Brain microvascular endothelial cell (primary cell): ENCODE measurements around the gene TMEM238.
A peak's percentile ranks its signal among the peaks of the same experiment; 100 is the strongest.
"Not testable (repeated sequence)": the region's sequence is repeated elsewhere in the genome, so short reads cannot be mapped to it uniquely, and the experiment has no call there.

Source experiments
- DNase-seq: peaks from one replicate; pipeline ENCODE4 v3.0.0-alpha.2; 2020
- H3K27ac ChIP-seq: fragments of 250-450 bp; sonication (Bioruptor Pico); 2 replicates; pipeline ENCODE4 v1.5.1; 2020; ENCODE audit warnings: mild to moderate bottlenecking, moderate library complexity
- H3K27me3 ChIP-seq: fragments of 250-450 bp; sonication (Bioruptor Pico); replicated peaks from 2 replicates; pipeline ENCODE4 v1.5.1; 2020; ENCODE audit warnings: mild to moderate bottlenecking
- H3K36me3 ChIP-seq: fragments of 250-450 bp; sonication (Bioruptor Pico); replicated peaks from 2 replicates; pipeline ENCODE4 v1.5.1; 2020; ENCODE audit warnings: mild to moderate bottlenecking
- H3K4me3 ChIP-seq: 2 replicates; pipeline ENCODE4 v1.5.1; 2011; ENCODE audit warnings: low read depth, mild to moderate bottlenecking, control low read depth, low read length, moderate library complexity
- in situ Hi-C: cut with HindIII; loops from 2 replicates; pipeline ENCODE4 v1.10.0; 2017; ENCODE audit warnings: low sequenced_read_pairs, low pct_ligation_motif_present
- TF ChIP-seq, protein P1 (sequence below): IDR thresholded peaks from 2 replicates; pipeline ENCODE4 v1.5.1; 2011; ENCODE audit warnings: low read depth, mild to moderate bottlenecking, moderate library complexity, low read length, control low read depth, inconsistent platforms; ENCODE audit errors: missing control alignments

Gene TMEM238

GRCh38 chr19:55424518-55424917, 40.4 kb upstream of the TMEM238 start:
- no peak overlapping the region for H3K4me3 ChIP-seq
- TF ChIP-seq, protein P1, sequence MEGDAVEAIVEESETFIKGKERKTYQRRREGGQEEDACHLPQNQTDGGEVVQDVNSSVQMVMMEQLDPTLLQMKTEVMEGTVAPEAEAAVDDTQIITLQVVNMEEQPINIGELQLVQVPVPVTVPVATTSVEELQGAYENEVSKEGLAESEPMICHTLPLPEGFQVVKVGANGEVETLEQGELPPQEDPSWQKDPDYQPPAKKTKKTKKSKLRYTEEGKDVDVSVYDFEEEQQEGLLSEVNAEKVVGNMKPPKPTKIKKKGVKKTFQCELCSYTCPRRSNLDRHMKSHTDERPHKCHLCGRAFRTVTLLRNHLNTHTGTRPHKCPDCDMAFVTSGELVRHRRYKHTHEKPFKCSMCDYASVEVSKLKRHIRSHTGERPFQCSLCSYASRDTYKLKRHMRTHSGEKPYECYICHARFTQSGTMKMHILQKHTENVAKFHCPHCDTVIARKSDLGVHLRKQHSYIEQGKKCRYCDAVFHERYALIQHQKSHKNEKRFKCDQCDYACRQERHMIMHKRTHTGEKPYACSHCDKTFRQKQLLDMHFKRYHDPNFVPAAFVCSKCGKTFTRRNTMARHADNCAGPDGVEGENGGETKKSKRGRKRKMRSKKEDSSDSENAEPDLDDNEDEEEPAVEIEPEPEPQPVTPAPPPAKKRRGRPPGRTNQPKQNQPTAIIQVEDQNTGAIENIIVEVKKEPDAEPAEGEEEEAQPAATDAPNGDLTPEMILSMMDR = no peak
- no peak overlapping the region for H3K27ac ChIP-seq
- DNase-seq = no peak
- H3K27me3 ChIP-seq = no peaks in the 10 kb centered on the region
- in situ Hi-C loops = no loop called here
- H3K36me3 ChIP-seq = no peaks in the 10 kb centered on the region

DNA sequence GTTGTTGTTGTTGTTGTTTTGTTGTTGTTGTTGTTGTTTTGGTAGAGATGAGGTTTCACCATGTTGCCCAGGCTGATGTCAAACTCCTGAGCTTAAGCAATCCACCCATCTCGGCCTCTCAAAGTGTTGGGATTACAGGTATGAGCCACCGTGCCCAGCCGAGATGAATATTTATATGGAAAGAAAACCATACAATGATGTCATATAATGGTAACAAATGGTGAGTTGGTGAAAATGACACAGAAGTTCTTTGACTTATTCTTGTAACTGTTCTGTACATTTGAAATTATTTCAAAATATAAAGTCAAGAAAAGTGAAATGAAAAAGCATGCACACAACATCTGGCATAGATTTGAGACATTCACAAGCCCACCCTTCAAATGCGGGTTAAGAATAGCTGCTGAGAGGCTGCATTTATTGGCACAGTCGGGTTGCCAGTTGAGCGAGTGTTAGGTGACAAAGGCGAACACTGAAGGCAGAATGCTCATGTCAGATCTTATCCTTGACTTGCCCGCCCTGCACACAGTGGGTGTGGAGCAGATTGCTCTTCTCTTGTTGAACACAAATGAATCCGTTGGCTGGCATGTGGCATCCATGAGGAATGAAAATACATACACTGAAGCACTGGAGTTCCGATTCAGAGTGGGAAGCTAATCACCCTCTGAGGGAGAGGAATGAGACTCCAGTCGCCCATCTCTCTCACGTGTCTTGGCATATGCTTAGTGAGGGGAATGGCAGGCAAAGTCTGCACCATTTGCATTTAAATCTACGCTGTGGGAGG, 39.3 kb upstream of the TMEM238 start:
- Histone ChIP-seq H3K27me3 (no peaks in the 10 kb centered on the region), H3K4me3 (no peak overlapping the region), H3K36me3 (no peaks in the 10 kb centered on the region), H3K27ac (no peak overlapping the region)
- DNase-seq = no peak
- TF ChIP-seq, protein P1 = no peak
- in situ Hi-C loops = no loop called here

DNA sequence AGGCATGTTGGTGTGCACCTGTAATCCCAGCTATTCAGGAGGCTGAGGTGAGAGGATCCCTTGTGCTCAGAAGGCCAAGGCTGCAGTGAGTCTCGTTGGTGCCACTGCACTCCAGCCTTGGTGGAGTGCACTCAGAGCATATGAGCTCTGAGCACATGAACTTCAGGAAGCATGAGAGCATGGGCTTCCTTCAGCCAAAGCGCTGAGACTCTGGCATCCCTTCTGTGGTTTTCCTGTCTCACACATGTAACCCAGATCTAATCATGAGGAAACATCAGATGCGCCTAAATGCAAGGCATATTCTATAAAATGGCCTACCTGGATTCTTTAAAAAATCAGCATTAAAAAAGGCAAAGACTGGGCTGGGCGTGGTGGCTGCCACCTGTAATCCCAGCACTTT, 37.2 kb upstream of the TMEM238 start:
- in situ Hi-C loops, H3K27ac ChIP-seq, DNase-seq, H3K36me3 ChIP-seq, H3K4me3 ChIP-seq, H3K27me3 ChIP-seq: not testable (repeated sequence)

GRCh38 chr19:55419624-55420236, 35.6 kb upstream of the TMEM238 start:
- H3K27me3 ChIP-seq = no peaks in the 10 kb centered on the region
- in situ Hi-C loops = no loop called here
- TF ChIP-seq, protein P1 = no peak
- H3K4me3 ChIP-seq = no peak overlapping the region
- H3K27ac ChIP-seq = no peak overlapping the region
- H3K36me3 ChIP-seq = no peaks in the 10 kb centered on the region
- DNase-seq = no peak

DNA sequence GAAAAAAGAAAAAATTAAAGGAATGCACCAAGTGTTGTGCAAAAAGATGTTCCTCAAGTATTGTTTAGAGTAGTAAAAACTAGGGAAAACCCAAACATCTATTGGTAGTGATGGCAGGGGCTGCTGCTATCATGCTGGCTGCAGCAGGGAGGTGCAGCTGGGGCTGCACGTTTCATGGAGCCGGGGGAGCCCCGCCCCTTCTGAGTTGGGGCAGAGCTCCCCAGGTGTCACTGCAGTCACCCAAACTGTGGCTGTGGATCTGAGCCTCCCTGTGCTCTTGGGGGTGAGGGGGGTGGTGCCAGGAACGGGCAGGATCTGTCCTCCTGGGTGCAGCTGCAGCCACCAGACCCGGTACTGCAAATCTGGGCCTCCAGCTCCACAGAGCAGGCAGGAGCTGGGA, 35.0 kb upstream of the TMEM238 start:
- no peaks in the 10 kb centered on the region for H3K36me3 ChIP-seq
- no peak for DNase-seq
- TF ChIP-seq, protein P1 = no peak
- H3K27me3 ChIP-seq = no peaks in the 10 kb centered on the region
- no peak overlapping the region for H3K27ac ChIP-seq
- in situ Hi-C loops = no loop called here
- H3K4me3 ChIP-seq = no peak overlapping the region

DNA sequence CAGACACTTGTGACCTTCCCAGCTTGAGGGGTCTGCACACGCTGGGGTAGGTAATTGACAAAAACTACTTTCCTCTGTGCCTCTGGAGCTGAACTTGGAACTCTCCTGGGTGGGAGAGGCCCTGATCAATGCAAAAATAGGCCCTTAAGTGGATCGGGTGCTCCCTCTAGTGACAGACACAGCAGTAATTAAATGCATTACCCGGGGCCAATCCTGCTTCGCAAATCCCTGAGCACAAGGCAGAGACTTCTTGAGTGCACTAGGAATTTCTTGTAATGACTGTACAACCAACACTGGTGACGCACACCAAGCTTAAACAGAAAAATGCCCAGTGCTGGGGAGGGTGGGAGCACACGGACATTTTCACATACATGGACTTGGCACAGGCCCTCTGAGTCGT, 34.1 kb upstream of the TMEM238 start:
- H3K27ac ChIP-seq = no peak overlapping the region
- no peak overlapping the region for H3K4me3 ChIP-seq
- peak; percentile 80 for DNase-seq
- TF ChIP-seq, protein P1 = peak; percentile 81
- in situ Hi-C loops = no loop called here
- H3K27me3 ChIP-seq = no peaks in the 10 kb centered on the region
- no peaks in the 10 kb centered on the region for H3K36me3 ChIP-seq
